GM10847 (cell line): ENCODE data around the gene CCDC66.

Experiments
- POLR2A ChIP-seq: IDR thresholded peaks from 2 replicates; pipeline ENCODE4 v1.6.1; 2011; ENCODE audit not compliant: insufficient read length; ENCODE audit errors: extremely low read depth

CCDC66 gene

GRCh38 chr3:56556908-56557830 lies at the start of gene CCDC66:
CCDC66 (plus strand) TSS chr3:56557175; CDS start chr3:56557243, 68 bp downstream.
- TF ChIP-seq POLR2A: peak; percentile 87

DNA sequence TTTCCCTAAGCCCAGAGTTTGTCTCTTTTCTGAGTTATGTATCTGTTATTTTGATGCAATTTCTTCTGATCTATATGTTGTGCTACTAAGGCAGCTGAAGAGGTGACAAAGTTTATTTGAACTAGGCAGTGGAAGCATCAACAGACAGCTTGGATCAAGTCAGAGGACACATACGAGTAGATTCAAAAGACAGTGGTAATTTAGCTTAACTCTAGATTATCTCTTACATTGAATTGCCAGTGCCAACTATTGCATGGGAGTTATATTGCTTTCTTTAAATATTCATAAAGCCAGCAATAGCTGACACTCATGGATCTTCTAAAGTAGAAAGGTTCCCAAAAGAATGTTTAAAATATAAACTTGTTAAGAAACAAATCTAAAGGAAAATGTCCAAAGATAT lies 37.3 kb upstream of the CCDC66 start:
- TF ChIP-seq POLR2A: no peak

- TF ChIP-seq POLR2A: no peak
Observed at GRCh38 chr3:56522374-56522773, 34.6 kb upstream of the CCDC66 start.

- TF ChIP-seq POLR2A: no peak
Observed at GRCh38 chr3:56525291-56525690, 31.7 kb upstream of the CCDC66 start.

- no peak for TF ChIP-seq POLR2A
Observed at GRCh38 chr3:56536735-56537134, 20.2 kb upstream of the CCDC66 start.

DNA sequence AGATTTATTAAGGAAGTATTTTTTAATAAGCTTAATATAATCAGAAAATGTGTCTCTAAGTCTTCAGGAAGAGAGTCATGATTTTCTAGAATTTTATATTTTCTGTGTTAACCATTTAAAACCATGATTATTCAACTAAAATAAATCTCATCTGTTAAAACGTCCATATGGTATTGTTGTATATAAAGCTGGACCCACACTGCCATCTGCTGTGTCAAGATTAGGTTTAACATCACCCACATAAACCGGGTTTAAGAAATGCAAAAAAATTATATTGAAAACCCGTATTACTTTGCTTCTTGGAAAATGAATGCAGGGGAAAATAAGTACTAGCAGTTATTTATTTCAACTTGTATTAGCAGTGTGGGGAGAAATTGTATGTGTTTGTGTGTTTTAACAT lies 9.5 kb upstream of the CCDC66 start:
- TF ChIP-seq POLR2A: no peak

- TF ChIP-seq POLR2A: no peak
Observed at GRCh38 chr3:56557831-56558170, 826 bp downstream of the CCDC66 start.

GRCh38 chr3:56573501-56573900 lies 16.5 kb downstream of the CCDC66 start:
- no peak for TF ChIP-seq POLR2A

- no peak for TF ChIP-seq POLR2A
Observed at GRCh38 chr3:56590814-56591213, 33.8 kb downstream of the CCDC66 start.

DNA sequence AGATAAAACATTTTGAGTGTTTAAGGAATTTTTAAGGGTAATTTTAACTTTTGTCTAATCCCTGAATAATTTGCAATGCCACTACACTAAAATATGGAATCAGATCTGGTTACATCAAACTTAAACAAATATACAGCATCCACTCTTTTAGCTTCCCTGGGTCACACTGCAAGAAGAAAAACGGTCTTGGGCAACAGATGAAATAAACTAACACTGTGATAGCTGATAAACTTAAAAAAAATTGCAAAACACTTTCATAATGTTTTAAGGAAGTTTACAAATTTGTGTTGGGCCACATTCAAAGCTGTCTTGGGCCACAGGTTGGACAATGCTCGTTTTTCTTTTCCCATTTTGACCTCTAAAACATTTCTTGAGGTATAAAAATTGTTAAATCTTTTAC lies 34.3 kb downstream of the CCDC66 start:
- TF ChIP-seq POLR2A: no peak

GRCh38 chr3:56593455-56594158 lies 36.6 kb downstream of the CCDC66 start:
- no peak for TF ChIP-seq POLR2A

DNA sequence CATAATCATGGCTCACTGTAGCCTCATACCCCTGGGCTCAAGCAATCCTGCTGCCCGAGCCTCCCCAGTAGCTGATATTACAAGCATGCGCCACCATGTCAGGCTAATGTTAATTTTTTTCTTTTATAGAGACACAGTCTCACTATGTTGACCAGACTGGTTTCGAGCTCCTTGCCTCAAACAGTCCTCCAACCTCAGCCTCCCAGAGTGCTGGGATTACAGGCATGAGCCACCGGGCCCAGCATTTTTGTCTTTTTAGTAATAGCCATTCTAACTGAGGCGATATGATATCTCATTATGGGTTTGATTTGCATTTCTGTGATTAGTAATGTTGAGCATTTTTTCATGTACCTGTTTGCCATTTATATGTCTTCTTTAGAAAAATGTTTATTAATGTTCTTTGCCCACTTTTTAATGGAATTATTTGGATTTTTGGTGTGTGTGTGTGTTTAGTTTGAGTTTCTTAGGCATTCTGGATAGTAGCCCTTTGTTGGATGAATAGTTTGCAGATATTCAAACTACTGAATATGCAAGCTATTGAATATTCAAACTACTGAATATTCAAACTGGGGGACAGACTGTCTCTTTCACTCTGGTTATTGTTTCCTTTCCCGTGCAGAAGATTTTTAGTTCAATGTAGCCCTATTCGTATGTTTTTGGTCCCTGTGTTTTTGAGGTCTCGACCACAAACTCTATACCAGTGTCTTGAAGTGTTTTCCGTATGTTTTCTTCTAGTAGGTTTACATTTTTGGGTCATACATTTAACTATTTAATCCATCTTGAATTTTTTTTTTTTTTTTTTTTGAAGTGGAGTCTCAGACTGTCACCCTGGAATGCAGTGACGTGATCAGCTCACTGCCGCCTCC lies 39.2 kb downstream of the CCDC66 start:
- TF ChIP-seq POLR2A: no peak

- TF ChIP-seq POLR2A: no peak
Observed at GRCh38 chr3:56610669-56611335, 53.8 kb downstream of the CCDC66 start.

DNA sequence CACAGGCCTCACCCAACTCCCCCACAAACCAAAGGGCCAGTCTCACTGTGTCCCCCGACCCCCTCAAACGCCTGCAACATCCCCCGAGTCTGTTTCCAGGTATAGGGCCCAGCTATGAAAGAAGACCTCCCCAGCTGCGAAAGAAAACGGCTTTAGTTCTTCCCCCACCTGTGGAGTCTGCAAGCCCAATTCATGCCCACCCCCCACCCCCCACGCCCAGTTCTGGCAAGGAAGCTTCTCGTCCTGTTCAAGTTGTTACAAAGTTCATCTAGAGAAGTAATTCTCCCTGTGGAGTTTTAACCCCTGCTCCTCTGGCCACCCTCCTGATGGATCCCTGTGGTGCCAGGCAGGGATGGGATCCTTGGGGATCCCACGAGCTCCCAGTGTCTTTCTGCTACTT lies 54.4 kb downstream of the CCDC66 start:
- TF ChIP-seq POLR2A: no peak

GRCh38 chr3:56612146-56612545 lies 55.2 kb downstream of the CCDC66 start:
- TF ChIP-seq POLR2A: no peak
